BLaER1 treated with 17β-estradiol and CSF1 and Interleukin-3, amounts not matched to agents 10 nM and 100 nM (cell line): ENCODE results near the gene MRNIP.

ENCODE experiments used
- H3K27ac ChIP-seq, 11 experiments: shearing (Covaris generic); formaldehyde crosslinking; 2 replicates each; pipeline ENCODE4 v1.8.1; 2022
- H3K27me3 ChIP-seq, 11 experiments: shearing (Covaris generic); formaldehyde crosslinking; 2 replicates each; pipeline ENCODE4 v1.8.1; 2022
- H3K36me3 ChIP-seq, 11 experiments: shearing (Covaris generic); formaldehyde crosslinking; 2 replicates each; pipeline ENCODE4 v1.8.1; 2022
- H3K4me1 ChIP-seq, 10 experiments: shearing (Covaris generic); formaldehyde crosslinking; 2 replicates each; pipeline ENCODE4 v1.8.1; 2022
- H3K4me2 ChIP-seq, 11 experiments: shearing (Covaris generic); formaldehyde crosslinking; 2 replicates each; pipeline ENCODE4 v1.8.1; 2022
- H3K4me3 ChIP-seq, 10 experiments: shearing (Covaris generic); formaldehyde crosslinking; 2 replicates each; pipeline ENCODE4 v1.8.1; 2022
- H3K9ac ChIP-seq, 11 experiments: shearing (Covaris generic); formaldehyde crosslinking; 2 replicates each; pipeline ENCODE4 v1.8.1; 2022
- H3K9me3 ChIP-seq, 11 experiments: shearing (Covaris generic); formaldehyde crosslinking; replicated peaks in 1 of 11; 2 replicates each; pipeline ENCODE4 v1.8.1; 2022
- H4K20me1 ChIP-seq, 11 experiments: shearing (Covaris generic); formaldehyde crosslinking; 2 replicates each; pipeline ENCODE4 v1.8.1; 2022
- Cebpa-rat ChIP-seq, 11 experiments: shearing (Covaris generic); IDR thresholded peaks; 2 replicates each; pipeline ENCODE4 v1.8.1; 2022

Gene MRNIP

GRCh38 chr5:179820483-179821297 lies 37.9 kb downstream of the MRNIP start, which contains the start of gene SQSTM1:
TSS of gene SQSTM1 (plus strand) at chr5:179820905. CDS start at chr5:179820937, 32 bp downstream.
- H3K9me3 ChIP-seq = no peaks in the 10 kb centered on the region
- peaks cover 44 to 68% (median 49%) of the 10 kb centered on the region in 11 experiments for H4K20me1 ChIP-seq
- peak within 1 kb of the TSS; percentile 91 to 99 (median 98) for H3K9ac ChIP-seq
- H3K4me2 ChIP-seq = peak within 1 kb of the TSS; percentile 89 to 100 (median 98)
- H3K27ac ChIP-seq = peak within 1 kb of the TSS; percentile 89 to 98 (median 94)
- H3K4me1 ChIP-seq = peaks cover 50 to 81% (median 59%) of the 10 kb centered on the region in 10 experiments
- no peak for TF ChIP-seq Cebpa-rat (IDR thresholded peaks at IDR 0.05)
- H3K36me3 ChIP-seq = peaks cover 33 to 45% (median 41%) of the 10 kb centered on the region in 11 experiments
- peak within 1 kb of the TSS; percentile 87 to 100 (median 98) for H3K4me3 ChIP-seq
- peaks cover 19 to 30% (median 29%) of the 10 kb centered on the region in 11 experiments for H3K27me3 ChIP-seq

- H3K4me1 ChIP-seq = peaks cover 50 to 77% (median 59%) of the 10 kb centered on the region in 10 experiments
- peak overlapping the region; percentile 89 to 100 (median 98) for H3K4me2 ChIP-seq
- no peak for TF ChIP-seq Cebpa-rat (IDR thresholded peaks at IDR 0.05)
- H3K27ac ChIP-seq = peak overlapping the region; percentile 89 to 98 (median 94)
- H3K36me3 ChIP-seq = peaks cover 27 to 44% (median 40%) of the 10 kb centered on the region in 11 experiments
- peaks cover 19 to 34% (median 32%) of the 10 kb centered on the region in 11 experiments for H3K27me3 ChIP-seq
- H3K9me3 ChIP-seq = no peaks in the 10 kb centered on the region
- peaks cover 38 to 66% (median 43%) of the 10 kb centered on the region in 11 experiments for H4K20me1 ChIP-seq
- peak overlapping the region; percentile 87 to 100 (median 98) for H3K4me3 ChIP-seq
- H3K9ac ChIP-seq = peak overlapping the region; percentile 91 to 99 (median 98)
These were observed 38.5 kb downstream of the MRNIP start for GRCh38 chr5:179820127-179820482.

GRCh38 chr5:179819296-179820126 lies 39.1 kb downstream of the MRNIP start:
- peak overlapping the region; percentile 41 to 100 (median 98); a peak in 18 of 20 replicates for H3K4me3 ChIP-seq
- peak overlapping the region; percentile 91 to 99 (median 98) for H3K9ac ChIP-seq

GRCh38 chr5:179818746-179819295 lies 39.8 kb downstream of the MRNIP start:
- H3K4me2 ChIP-seq = peak overlapping the region; percentile 89 to 100 (median 98)
- H3K4me3 ChIP-seq = peak overlapping the region; percentile 41 to 100 (median 93); a peak in 18 of 20 replicates
- peak overlapping the region; percentile 91 to 99 (median 98) for H3K9ac ChIP-seq
- H4K20me1 ChIP-seq = peaks cover 26 to 53% (median 31%) of the 10 kb centered on the region in 11 experiments
- peaks cover 19 to 34% (median 32%) of the 10 kb centered on the region in 11 experiments for H3K27me3 ChIP-seq
- peak in 1 of 11 experiments; percentile 35; a peak in 1 of 22 replicates for TF ChIP-seq Cebpa-rat (IDR thresholded peaks at IDR 0.05)
- peaks cover 50 to 64% (median 59%) of the 10 kb centered on the region in 10 experiments for H3K4me1 ChIP-seq
- H3K36me3 ChIP-seq = peaks cover 25 to 41% (median 37%) of the 10 kb centered on the region in 11 experiments
- H3K9me3 ChIP-seq = no peaks in the 10 kb centered on the region
- H3K27ac ChIP-seq = peak overlapping the region; percentile 89 to 98 (median 94)

More at GRCh38 chr5:179819296-179820126, 39.1 kb downstream of the MRNIP start:
- H3K27ac ChIP-seq = peak overlapping the region; percentile 89 to 98 (median 94)
- H3K4me2 ChIP-seq = peak overlapping the region; percentile 89 to 100 (median 98)
- peaks cover 32 to 60% (median 37%) of the 10 kb centered on the region in 11 experiments for H4K20me1 ChIP-seq
- TF ChIP-seq Cebpa-rat (IDR thresholded peaks at IDR 0.05) = no peak
- H3K9me3 ChIP-seq = no peaks in the 10 kb centered on the region
- peaks cover 26 to 41% (median 39%) of the 10 kb centered on the region in 11 experiments for H3K36me3 ChIP-seq
- H3K27me3 ChIP-seq = peaks cover 19 to 34% (median 32%) of the 10 kb centered on the region in 11 experiments
- H3K4me1 ChIP-seq = peaks cover 50 to 71% (median 59%) of the 10 kb centered on the region in 10 experiments

- H3K4me1 ChIP-seq = peaks cover 50 to 57% (median 55%) of the 10 kb centered on the region in 10 experiments
- peak overlapping the region; percentile 89 to 98 (median 94) for H3K27ac ChIP-seq
- H3K27me3 ChIP-seq = peaks cover 19 to 34% (median 32%) of the 10 kb centered on the region in 11 experiments
- H4K20me1 ChIP-seq = peaks cover 19 to 46% (median 23%) of the 10 kb centered on the region in 11 experiments
- H3K36me3 ChIP-seq = peaks cover 22 to 41% (median 37%) of the 10 kb centered on the region in 11 experiments
- H3K9ac ChIP-seq = peak overlapping the region; percentile 91 to 99 (median 98)
- H3K4me3 ChIP-seq = peak overlapping the region; percentile 41 to 100 (median 93); a peak in 16 of 20 replicates
- H3K9me3 ChIP-seq = no peaks in the 10 kb centered on the region
- no peak for TF ChIP-seq Cebpa-rat (IDR thresholded peaks at IDR 0.05)
- peak overlapping the region; percentile 89 to 100 (median 98) for H3K4me2 ChIP-seq
These were observed 40.5 kb downstream of the MRNIP start for GRCh38 chr5:179817890-179818745.

- Histone ChIP-seq H3K9me3 (no peaks in the 10 kb centered on the region), H4K20me1 (peaks cover 12 to 40% (median 17%) of the 10 kb centered on the region in 11 experiments), H3K9ac (peak overlapping the region in 6 of 11 experiments; percentile 50 to 75 (median 63); a peak in 8 of 22 replicates), H3K27me3 (peaks cover 19 to 34% (median 32%) of the 10 kb centered on the region in 11 experiments), H3K4me3 (peak overlapping the region in 4 of 10 experiments; percentile 43 to 60 (median 50); a peak in 10 of 20 replicates), H3K27ac (peak overlapping the region in 2 of 11 experiments; percentile 32 to 41; a peak in 2 of 22 replicates), H3K4me1 (peaks cover 44 to 51% (median 49%) of the 10 kb centered on the region in 10 experiments), H3K36me3 (peaks cover 22 to 41% (median 37%) of the 10 kb centered on the region in 11 experiments), H3K4me2 (peak overlapping the region; percentile 73 to 100 (median 91))
- TF ChIP-seq Cebpa-rat (IDR thresholded peaks at IDR 0.05) = no peak
These were observed 41.2 kb downstream of the MRNIP start for GRCh38 chr5:179817470-179817840.

GRCh38 chr5:179816796-179817469 lies 41.7 kb downstream of the MRNIP start:
- Histone ChIP-seq H3K9me3 (no peaks in the 10 kb centered on the region), H3K36me3 (peaks cover 25 to 43% (median 37%) of the 10 kb centered on the region in 11 experiments), H3K4me3 (peak overlapping the region in 9 of 10 experiments; percentile 38 to 60 (median 46); a peak in 18 of 20 replicates), H3K9ac (peak overlapping the region in 10 of 11 experiments; percentile 25 to 75 (median 58); a peak in 17 of 22 replicates), H3K27me3 (peaks cover 19 to 34% (median 32%) of the 10 kb centered on the region in 11 experiments), H3K4me2 (peak overlapping the region; percentile 73 to 100 (median 91)), H3K27ac (peak overlapping the region in 5 of 11 experiments; percentile 20 to 48 (median 32); a peak in 7 of 22 replicates), H4K20me1 (peaks cover 7 to 39% (median 12%) of the 10 kb centered on the region in 11 experiments), H3K4me1 (peaks cover 39 to 45% (median 43%) of the 10 kb centered on the region in 10 experiments)
- no peak for TF ChIP-seq Cebpa-rat (IDR thresholded peaks at IDR 0.05)
